DMS53 treated with DMSO at 0.1 percent for 48 hours (cell line): Measurements from ENCODE around the gene FALEC.

Experiments used
- DNase-seq: peaks from one replicate; lab custom pipeline; 2025; ENCODE audit not compliant: unreplicated experiment; lab: John Stamatoyannopoulos, UW

Gene FALEC

DNA sequence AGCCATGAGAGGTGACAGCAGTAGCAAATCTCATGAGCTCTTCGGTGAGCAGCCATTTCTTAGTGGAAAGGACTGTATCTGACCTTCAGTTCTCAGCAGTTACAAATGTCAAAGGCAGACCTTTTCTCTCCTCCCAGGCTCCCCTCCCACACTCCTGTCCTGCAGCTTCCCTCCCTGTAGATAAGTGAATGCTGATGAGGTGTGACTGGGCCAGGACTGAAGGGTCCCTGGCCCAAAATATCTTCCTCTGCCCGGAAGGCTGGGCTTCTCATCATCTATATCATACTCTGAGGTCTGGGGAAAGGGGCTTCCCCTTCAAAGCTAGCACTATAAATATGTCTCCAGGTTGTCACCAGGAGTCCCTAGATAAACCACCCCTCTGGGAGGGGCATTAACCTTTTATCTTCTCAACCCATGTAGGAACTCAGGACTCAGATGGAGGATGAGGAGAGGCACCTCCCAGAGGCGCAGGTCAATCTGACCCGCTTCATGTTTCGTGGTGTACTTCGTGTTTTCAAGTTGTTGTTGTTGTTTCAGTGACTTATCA is 30.0 kb downstream of the FALEC start:
- no peak for DNase-seq

DNA sequence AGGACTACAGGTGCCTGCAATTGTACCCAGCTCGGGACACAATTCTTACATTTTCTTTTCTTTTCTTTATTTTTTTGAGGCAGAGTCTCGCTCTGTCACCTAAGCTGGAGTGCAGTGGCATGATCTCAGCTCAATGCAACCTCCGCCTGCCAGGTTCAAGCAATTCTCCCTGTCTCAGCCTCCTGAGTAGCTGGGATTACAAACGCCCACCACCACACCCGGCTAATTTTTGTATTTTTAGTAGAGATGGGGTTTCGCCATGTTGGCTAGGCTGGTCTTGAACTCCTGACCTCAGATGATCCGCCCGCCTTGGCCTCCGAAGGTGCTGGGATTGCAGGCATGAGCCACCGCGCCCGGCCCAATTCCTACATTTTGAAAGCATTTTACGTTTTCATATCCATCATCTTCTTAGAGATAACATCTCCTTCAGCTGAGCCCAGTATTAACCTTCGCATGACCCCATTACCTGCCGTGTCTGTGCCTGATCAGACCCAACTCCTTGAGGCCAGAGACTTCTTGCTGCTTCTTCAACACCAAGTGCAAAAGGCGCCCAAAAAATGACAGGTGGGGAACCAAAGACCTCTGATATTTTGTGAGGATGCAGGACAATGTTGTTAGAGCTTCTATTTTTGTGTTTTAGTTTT is 30.9 kb downstream of the FALEC start:
- DNase-seq: no peak

DNA sequence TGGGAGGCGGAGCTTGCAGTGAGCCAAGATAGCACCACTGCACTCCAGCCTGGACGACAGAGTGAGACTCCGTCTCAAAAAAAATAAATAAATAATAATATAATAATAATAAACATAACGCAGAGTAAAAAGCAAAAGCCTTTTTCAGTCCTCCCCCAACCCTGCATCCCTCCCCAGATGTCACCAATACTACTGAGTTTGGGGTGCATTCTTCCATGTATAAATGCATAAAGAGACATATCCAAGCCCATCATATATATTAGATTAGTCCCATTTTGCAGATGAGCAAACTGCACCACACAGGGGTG is 32.7 kb downstream of the FALEC start:
- no peak for DNase-seq

DNA sequence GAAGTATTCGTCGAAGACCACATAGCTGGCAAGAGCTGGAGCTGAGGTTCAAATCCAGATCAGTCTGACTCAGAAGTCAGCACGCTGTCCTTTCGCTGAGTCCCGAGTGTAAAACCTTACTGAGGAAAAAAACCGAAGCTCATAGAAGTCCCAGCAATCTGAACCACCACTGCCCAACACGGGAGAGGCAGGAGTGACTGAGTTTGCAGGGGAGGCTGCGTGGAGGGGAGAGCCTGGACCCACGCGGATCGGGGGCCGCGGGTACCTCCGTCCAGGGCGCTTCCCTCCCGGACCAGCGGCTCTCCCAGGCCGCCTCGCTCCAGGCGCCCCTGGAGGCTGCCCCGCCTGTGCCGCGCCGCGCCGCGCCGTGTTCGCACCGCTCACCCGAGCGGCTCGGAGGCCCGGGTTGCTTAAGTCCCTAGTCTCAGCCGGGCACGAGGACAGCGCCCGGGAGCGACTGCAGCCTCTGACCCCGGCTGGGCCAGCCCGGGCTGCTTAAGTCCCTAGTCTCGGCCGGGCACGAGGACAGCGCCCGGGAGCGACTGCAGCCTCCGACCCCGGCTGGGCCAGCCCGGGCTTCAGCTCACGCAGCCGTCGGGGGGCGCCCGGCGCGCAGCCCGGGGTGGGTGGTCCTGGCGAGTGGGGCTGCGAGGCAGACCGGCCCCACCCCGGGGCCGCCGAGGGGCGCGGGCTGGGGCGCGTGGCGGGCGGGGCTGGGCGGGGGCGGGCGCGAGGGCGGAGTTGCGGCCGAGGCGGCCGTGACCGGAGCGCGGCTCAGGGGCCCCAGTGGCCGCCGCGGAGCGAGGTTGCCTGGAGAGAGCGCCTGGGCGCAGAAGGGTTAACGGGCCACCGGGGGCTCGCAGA is 33.3 kb downstream of the FALEC start, which contains the start of gene ADAMTSL4:
Gene ADAMTSL4, plus strand, starts transcription at position 777 of the 864 bp plus-strand sequence. CDS start 2,881 bp downstream, outside the sequence.
- peak; percentile 43 for DNase-seq

DNA sequence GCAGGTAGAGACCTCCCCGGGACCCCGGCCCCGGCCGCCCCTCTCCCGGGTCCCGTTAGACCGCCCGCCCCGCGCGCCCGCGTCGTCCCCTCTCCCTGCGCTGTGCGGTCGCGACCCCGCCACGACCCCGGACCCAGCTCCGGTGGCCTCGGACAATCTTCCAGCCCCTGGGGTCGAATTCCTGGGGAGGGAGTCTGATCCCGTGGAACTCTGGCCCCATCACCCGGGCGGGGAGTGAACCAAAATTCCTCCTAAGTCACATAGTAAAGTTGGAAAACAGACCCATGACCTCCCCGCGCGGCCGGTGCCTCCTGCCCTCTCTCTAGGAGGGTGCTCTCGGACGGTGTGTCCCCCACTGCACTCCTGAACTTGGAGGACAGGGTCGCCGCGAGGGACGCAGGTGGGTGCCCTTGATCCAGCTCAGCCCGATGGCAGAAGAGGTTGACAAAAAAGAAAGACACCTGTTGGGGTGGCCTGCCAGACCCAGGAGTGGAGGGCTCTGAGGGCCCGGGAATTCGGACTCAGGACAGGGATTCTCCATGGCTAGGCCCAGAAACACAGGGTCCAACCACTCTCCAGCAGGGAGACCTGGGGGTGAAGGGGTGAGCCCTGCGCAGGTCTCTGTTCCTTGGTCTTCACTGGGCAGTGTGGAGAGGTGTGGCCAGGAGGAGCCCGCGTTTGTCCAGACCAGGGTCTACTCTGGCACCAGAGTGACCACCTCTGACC is 34.1 kb downstream of the FALEC start:
- DNase-seq: no peak

DNA sequence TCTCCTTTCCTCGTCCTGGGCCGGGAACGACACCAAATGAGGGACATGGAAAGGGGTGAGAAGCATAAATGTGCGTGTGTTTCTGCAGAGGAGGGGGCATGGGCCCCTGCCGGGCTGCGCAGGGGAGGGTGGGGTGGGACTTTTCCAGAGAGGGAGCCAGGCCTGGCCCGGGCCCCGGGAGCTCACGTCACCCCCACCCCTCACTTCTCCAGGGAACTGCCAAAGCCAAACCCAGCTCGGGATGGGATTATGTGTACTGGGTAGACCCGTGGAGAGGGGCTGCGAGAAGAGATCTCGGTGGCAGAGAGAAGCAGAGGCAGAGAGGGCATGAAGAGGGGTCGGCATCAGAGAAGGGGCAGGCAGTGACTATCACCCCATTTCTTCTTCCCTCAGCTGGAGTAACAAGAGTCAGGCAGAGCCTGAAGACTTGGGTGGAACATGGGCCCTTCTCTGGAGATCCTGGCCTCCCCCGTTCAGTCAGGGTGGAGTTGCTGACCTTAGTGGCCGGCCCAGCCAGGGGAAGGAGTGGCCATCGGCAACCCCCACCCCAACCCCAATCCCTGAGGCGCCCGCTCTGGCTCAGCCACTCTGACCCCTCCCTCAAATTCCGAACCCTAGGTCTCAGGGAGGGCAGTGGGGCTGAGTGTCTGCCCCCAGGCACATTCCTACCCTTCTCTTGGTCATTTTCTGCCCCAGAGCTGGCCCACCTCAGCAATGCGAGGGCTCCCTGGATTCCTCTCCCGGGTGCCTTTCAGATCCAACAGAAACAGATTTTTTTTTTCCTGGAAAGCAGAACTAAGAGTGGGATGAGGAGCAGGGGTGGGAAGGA is 34.9 kb downstream of the FALEC start:
- no peak for DNase-seq

DNA sequence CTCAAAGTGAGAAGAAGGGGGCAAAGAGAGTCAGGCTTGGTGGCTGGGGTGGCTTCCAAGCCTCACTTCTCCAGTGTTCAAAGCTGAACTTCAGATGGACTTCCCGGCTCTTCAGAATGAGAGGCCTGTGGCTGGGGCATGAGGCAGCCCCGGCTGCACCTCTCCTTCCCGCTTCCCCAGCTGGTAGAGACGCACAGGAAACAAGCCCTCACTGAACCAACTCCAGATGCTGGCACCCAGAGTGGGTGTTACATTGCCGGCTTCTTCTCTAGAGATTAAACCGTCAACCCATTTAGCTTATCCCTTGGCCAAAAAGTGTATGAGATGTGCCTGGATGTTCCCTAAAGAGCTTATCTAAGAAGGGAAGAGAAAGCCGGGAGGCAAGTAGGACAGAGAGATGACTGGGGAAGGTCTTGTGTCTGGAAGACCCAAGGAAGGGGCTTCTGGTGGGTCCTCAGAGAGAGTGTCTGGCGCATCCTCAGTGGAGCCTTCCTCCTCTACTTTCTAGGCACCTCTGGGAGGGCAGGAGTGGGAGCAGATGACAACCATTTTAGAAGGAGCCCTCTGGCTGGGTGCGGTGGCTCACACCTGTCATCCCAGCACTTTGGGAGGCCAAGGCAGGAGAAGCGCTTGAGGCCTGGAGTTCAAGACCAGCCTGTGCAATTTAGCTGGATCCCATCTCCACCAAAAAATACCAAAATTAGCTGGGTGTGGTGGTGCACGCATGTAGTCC is 35.7 kb downstream of the FALEC start:
- DNase-seq: no peak

DNA sequence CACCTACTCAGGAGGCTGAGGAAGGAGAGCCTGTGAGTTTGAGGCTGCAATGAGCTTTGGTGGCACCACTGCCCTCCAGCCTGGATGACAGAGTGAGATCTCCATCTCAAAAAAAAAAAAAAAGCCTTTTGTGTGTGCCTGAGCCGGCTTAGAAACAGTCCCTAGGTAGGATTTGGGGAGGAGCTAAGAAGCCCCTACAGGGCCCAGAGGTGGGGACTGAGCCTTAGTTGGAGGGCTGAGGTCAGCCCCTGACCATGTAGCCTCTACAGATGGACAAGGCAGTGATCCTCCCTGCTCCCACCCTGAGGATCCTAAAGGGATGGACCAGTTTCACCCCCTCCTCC is 36.2 kb downstream of the FALEC start:
- DNase-seq: no peak

DNA sequence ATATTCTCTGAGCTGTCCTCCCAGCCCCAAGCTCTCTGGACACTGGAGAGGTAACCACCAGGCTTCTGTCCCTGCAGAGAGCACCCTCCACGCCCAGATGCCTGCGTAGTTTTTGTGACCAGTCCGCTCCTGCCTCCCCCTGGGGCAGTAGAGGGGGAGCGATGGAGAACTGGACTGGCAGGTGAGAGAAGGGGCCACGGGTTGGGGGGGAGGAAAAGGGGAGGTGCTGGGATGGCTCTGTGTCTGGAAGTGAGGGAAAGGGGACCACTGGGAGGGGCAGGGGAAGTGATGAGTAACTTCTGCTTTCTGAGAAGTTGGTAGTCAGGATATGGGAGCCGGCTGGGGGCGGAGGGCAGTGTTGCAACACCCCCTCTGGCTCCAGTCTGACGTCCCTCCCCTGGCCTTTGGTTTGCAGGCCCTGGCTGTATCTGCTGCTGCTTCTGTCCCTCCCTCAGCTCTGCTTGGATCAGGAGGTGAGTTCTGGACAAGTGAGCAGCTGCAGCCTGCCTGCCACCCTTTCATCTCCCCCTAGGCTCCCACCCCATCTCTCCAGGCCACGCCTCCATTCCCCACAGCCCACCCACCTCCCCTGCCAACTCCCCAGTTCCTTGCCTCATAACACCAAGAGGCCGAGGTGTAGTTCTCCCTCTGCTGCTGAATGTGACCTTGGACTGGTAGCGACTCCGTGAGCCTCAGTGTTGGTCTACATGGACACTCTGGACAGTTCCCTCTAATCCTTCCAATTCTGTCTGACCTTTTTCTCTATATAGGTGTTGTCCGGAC is 36.8 kb downstream of the FALEC start:
- no peak for DNase-seq

DNA sequence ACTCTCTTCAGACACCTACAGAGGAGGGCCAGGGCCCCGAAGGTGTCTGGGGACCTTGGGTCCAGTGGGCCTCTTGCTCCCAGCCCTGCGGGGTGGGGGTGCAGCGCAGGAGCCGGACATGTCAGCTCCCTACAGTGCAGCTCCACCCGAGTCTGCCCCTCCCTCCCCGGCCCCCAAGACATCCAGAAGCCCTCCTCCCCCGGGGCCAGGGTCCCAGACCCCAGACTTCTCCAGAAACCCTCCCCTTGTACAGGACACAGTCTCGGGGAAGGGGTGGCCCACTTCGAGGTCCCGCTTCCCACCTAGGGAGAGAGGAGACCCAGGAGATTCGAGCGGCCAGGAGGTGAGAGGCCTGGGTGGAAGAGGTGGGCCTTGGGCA is 37.3 kb downstream of the FALEC start:
- DNase-seq: no peak

DNA sequence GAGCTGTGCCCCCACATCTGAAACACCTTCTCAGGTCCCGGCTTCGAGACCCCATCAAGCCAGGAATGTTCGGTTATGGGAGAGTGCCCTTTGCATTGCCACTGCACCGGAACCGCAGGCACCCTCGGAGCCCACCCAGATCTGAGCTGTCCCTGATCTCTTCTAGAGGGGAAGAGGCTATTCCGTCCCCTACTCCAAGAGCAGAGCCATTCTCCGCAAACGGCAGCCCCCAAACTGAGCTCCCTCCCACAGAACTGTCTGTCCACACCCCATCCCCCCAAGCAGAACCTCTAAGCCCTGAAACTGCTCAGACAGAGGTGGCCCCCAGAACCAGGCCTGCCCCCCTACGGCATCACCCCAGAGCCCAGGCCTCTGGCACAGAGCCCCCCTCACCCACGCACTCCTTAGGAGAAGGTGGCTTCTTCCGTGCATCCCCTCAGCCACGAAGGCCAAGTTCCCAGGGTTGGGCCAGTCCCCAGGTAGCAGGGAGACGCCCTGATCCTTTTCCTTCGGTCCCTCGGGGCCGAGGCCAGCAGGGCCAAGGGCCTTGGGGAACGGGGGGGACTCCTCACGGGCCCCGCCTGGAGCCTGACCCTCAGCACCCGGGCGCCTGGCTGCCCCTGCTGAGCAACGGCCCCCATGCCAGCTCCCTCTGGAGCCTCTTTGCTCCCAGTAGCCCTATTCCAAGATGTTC is 38.0 kb downstream of the FALEC start:
- no peak for DNase-seq

DNA sequence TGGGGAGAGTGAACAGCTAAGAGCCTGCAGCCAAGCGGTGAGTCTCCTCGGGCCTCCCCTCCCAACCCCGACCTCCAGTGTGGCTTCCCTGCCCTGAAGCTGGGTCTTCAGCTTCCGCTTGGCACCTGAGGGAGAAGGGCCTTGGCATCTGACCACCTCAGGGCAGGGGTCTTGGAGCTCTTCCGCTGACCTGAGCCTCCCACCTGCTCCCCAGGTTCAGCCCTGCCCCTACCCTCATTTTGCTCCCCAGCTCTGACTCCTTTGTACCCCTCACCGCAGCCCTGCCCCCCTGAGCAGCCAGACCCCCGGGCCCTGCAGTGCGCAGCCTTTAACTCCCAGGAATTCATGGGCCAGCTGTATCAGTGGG is 38.5 kb downstream of the FALEC start:
- no peak for DNase-seq

DNA sequence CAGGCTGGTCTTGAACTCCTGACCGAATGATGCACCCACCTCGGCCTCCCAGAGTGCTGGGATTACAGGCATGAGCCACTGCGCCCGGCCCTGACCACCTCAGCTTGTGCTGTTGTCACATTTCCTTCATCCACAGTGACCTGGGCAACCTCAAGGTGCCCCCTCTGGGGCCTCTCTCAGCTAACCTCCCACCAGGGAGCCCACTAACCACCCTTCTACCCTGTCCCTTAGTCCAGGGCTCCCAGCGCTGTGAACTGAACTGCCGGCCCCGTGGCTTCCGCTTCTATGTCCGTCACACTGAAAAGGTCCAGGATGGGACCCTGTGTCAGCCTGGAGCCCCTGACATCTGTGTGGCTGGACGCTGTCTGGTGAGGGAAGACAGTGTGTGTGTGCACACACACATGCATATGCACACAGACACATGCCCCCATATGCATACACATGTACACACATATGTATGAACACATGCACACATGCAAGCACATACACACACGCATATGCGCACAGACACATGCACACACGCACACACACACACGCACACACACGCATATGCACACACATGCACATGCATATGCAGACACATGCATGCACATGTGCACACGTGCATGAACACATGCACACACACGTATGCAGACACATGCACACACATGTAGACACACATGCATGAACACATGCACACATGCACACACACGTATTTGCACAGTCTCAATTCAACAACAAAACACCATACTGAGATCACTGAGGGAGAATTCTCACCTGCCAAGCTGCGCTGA is 39.8 kb downstream of the FALEC start:
- no peak for DNase-seq

DNA sequence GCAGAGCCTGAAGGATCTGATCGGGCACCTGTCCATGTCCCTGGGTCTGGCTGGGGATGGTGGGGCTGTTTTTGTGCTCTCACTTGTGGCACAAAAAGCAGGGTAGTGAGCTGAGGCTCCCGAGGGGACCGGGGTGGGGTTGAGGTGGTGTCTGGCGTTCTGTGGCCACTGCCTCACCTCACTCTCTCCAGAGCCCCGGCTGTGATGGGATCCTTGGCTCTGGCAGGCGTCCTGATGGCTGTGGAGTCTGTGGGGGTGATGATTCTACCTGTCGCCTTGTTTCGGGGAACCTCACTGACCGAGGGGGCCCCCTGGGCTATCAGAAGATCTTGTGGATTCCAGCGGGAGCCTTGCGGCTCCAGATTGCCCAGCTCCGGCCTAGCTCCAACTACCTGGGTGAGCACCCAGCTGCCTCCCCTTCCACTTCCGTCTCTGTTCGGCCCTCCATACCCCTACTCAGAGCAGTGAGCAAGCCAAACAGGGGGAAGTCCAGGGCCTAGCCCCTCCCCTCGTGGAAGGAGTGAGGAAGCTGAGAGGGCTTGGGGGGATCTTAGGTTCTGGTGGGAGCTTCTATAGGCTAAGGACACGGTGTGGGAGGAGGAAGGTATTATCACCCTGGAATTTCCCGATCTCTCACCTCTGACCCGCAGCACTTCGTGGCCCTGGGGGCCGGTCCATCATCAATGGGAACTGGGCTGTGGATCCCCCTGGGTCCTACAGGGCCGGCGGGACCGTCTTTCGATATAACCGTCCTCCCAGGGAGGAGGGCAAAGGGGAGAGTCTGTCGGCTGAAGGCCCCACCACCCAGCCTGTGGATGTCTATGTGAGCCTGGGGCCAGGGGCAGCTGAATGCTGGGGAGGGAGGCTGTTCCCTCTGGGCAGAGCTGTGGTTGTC is 40.7 kb downstream of the FALEC start:
- no peak for DNase-seq

DNA sequence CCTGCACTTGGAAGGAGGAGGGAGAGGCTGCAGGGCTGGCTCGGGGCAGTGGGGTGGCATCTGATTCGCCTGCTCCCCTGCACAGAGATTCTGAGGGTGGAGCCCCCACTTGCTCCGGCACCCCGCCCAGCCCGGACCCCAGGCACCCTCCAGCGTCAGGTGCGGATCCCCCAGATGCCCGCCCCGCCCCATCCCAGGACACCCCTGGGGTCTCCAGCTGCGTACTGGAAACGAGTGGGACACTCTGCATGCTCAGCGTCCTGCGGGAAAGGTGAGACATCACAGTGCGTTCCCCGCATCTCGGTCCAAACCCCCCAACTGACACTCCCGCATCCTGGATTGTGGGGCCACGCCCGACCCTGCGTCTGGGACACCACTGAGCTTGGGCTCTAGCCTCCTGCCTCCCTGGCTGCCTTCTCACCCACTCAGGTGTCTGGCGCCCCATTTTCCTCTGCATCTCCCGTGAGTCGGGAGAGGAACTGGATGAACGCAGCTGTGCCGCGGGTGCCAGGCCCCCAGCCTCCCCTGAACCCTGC is 41.6 kb downstream of the FALEC start:
- no peak for DNase-seq

DNA sequence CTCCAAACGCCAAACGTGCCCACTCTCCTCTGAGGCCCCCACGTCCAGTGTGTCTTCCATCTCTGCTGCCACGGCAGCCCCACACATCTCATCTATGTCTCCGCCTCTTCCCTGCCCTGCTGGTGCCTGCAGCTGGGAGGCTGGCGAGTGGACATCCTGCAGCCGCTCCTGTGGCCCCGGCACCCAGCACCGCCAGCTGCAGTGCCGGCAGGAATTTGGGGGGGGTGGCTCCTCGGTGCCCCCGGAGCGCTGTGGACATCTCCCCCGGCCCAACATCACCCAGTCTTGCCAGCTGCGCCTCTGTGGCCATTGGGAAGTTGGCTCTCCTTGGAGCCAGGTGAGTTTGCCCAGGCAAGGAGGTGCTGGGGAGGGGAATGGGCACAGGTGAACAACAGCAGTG is 42.3 kb downstream of the FALEC start:
- DNase-seq: no peak

DNA sequence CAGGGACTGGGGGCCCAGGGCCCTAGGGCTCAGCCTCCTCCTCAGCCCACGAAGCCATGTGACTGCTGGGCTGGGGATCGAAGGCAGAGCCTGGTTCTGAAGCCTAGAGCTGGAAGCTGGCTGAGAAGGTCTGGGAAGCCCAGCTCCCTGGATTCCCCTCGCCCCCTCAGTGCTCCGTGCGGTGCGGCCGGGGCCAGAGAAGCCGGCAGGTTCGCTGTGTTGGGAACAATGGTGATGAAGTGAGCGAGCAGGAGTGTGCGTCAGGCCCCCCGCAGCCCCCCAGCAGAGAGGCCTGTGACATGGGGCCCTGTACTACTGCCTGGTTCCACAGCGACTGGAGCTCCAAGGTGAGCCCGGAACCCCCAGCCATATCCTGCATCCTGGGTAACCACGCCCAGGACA is 42.8 kb downstream of the FALEC start:
- no peak for DNase-seq
